GM12874 (cell line): ENCODE results near the gene MLYCD.

Source experiments
- CTCF ChIP-seq: IDR thresholded peaks from 2 replicates; pipeline ENCODE4 v1.5.1; 2011; ENCODE audit warnings: low read depth, mild to moderate bottlenecking, control low read depth, low read length, moderate library complexity; ENCODE audit not compliant: insufficient read depth

Gene MLYCD

DNA sequence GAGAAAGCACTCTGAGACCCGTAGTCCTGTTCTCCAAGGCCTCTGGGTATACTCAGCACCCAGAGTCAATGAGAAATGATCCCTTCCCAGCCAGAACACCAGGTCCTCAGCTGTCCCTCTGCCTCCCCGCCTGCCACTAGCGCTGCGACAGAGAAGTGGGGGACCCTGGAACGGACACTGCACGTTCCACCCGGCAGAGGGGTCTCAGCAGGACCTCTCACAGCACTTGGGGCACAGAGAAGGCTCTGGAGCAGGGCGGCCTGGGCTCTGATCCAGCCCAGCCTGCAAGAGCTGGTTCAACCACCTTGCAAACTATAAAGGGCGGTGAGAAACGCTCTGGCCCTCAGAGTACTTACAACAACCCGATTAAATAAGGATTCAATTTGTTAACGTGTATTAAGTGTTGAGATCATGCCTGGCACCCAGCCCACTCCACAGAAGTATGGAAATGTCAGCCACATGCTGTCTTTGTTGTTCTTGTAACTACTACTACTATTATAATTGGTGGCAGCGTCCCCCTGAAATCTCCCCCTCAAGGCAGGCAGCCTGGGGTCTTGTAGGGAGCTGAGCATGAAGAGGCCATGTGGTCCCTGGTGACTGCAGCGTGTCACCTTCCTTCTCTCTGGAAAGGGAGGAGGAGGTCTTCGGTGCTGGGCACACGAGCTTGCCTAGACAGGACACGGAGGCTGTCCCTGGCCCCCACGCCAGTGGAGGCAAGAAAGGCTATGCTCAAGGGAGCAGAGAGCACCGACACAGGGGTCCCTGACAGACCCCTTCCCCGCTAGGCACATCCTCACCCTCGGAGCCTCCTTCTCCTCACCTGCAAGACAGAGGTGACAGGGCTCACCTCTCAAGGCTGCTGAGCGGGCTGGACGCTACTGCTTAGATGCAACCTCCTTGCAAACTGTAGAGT lies 56.6 kb downstream of the MLYCD start:
- no peak for TF ChIP-seq CTCF

DNA sequence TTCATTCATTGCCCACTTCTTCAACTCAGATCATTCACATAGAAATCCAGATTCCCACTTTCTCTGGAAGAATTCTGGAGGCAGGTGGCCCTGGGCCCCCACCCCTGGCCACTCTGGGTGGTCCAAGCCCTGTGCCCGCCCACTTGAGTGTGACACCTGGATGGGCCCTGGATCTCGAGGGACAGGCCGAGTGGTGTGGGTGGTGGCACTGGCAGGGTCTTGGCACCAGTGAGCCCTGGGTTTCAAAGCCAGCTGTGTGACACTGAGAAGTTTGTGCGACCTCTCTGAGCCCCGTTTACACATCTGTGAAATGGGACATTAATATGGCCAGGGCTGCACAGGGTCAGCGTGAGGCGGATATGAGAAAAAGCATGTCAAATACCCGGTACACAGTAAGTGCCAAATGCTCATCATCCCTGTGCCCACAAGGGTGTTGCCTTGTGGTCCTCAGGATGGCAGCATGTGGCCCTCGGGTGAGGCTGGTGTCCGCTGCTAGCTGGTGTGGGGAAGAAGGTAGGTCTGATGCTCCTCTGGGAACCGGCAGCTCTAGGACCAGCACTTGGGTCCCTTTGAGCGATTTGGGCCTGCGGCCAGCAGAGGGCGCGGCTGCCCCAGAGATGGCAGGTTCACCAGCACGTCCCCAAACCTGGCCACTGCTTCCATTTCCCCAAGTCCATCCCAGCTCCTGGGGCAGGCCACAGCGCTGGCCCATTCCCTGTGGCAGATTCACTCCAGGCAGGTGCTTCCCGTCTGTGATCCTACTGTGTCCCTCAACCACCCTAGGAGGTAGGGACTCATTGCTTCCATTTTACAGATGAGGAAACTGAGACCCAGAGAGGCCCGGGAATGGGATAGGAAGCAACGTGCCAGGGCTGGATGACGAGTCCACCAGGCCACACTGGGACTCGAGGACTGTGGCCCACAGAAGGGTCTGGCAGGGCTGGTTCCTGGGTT lies 57.7 kb downstream of the MLYCD start:
- TF ChIP-seq CTCF = peak; percentile 96

DNA sequence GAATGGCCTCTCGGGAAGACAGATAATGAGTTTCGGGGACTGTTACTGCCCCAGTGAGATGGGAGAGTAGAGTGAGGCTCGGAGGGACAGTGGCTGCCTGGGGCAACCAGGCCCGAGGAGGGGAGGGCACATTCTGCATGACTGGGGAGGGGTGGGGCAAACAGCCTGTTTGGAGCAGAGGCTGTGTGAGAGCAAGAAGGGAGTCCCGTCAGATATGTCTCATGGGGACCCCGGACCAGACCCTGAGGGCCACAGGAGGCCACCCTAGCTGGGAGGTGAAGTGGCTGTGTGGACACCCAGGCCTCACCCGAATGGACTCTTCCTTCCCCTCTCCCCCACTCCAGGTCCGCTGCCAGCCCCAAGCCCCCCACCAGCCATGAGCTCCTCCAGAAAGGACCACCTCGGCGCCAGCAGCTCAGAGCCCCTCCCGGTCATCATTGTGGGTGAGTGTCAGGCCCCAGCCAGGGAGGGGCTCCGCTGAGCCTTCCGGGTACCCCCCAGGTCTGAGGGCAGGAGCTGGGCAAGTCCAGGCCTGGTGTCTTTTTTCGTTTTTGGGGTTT lies 58.5 kb downstream of the MLYCD start:
- no peak for TF ChIP-seq CTCF

- TF ChIP-seq CTCF = no peak
These were observed 59.4 kb downstream of the MLYCD start for GRCh38 chr16:83958137-83958845.

- TF ChIP-seq CTCF = no peak
These were observed 60.1 kb downstream of the MLYCD start for GRCh38 chr16:83958846-83959565.

- TF ChIP-seq CTCF = no peak
These were observed 60.9 kb downstream of the MLYCD start for GRCh38 chr16:83959656-83960434.
